ENCODE measurements around the gene OLFML1. TPM values are rescaled to one million over a fixed set of nuclear protein-coding genes. Genes with fewer than 3 reads are reported as not detected.

OLFML1 gene
- total and polyA plus RNA-seq, 7 donors, result 0.81 to 7.2 (median 1.2) TPM

DNA sequence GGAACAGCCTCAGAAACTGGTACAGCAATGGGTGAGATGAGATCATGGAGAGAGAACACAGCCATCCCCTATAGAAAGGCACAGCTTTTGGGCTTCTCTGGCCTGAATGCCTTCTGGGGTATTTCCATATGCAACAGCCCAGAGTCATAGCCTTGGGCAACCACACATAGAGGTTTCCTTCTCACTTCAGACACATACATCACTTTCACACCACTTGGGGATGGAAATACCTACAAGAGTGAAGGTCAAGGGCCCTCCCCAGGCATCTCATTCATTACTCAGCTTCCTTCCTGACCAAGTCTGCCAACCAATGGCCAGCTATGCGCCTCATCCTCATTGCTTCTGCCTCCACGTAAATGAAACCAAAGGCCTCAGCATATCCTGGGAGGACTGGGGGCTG, 17.7 kb upstream of the OLFML1 start:
- Histone ChIP-seq H3K36me3 (ENCODE audit: insufficient read depth in 1 of 2, low read depth in 1 of 2) (peaks cover 0 to 15% of the 10 kb centered on the region in 2 donors), H3K27ac (no peak overlapping the region), H3K4me3 (no peak overlapping the region), H3K27me3 (ENCODE audit: insufficient read depth in 3 of 3, low read length in 2 of 3) (no peaks in the 10 kb centered on the region), H3K9me3 (no peaks in the 10 kb centered on the region), H3K4me1 (no peaks in the 10 kb centered on the region)
- no peak for ATAC-seq
- DNase-seq, result no peak
- WGBS, 3 donors, result 79 to 86% (median 79%) methylated on average over 2 of the region's 2 CpGs
- TF ChIP-seq, protein P1, sequence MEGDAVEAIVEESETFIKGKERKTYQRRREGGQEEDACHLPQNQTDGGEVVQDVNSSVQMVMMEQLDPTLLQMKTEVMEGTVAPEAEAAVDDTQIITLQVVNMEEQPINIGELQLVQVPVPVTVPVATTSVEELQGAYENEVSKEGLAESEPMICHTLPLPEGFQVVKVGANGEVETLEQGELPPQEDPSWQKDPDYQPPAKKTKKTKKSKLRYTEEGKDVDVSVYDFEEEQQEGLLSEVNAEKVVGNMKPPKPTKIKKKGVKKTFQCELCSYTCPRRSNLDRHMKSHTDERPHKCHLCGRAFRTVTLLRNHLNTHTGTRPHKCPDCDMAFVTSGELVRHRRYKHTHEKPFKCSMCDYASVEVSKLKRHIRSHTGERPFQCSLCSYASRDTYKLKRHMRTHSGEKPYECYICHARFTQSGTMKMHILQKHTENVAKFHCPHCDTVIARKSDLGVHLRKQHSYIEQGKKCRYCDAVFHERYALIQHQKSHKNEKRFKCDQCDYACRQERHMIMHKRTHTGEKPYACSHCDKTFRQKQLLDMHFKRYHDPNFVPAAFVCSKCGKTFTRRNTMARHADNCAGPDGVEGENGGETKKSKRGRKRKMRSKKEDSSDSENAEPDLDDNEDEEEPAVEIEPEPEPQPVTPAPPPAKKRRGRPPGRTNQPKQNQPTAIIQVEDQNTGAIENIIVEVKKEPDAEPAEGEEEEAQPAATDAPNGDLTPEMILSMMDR (IDR thresholded peaks at IDR 0.05), result no peak
- intact Hi-C loops (cut with DNase I), result no loop called here

DNA sequence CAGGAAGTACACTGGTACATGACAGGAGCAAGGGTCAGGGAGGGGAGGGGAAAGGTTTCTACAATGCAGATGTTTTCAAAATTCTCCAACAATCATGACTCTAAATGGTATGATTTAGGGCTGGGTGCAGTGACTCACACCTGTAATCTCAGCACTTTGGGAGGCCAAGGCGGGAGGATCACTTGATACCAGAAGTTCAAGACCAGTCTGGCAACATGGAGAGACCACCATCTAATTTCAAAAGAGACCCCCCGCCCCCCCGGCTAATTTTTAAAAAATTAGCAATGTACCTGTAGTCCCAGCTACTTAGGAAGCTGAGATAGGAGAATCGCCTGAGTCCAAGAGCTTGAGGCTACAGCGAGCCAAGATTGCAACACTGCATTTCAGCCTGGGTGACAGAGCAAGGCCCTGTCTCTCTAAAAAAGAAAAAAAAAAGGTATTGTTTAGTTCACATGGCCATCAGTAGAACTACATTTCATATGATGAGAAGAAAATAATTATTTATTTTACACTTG, 15.9 kb upstream of the OLFML1 start:
- ATAC-seq (no peak), DNase-seq (no peak)
- intact Hi-C loops (cut with DNase I), result no loop called here
- Histone ChIP-seq H3K4me1 (peaks cover 12% of the 10 kb centered on the region), H3K27ac (no peak overlapping the region), H3K9me3 (no peaks in the 10 kb centered on the region), H3K36me3 (ENCODE audit: insufficient read depth in 1 of 2, low read depth in 1 of 2) (peaks cover 0 to 15% of the 10 kb centered on the region in 2 donors), H3K4me3 (no peak overlapping the region), H3K27me3 (ENCODE audit: insufficient read depth in 3 of 3, low read length in 2 of 3) (no peaks in the 10 kb centered on the region)
- TF ChIP-seq, protein P1 (IDR thresholded peaks at IDR 0.05), result no peak
- WGBS, 3 donors, result 90 to 96% (median 93%) methylated on average over 5 of the region's 5 CpGs

DNA sequence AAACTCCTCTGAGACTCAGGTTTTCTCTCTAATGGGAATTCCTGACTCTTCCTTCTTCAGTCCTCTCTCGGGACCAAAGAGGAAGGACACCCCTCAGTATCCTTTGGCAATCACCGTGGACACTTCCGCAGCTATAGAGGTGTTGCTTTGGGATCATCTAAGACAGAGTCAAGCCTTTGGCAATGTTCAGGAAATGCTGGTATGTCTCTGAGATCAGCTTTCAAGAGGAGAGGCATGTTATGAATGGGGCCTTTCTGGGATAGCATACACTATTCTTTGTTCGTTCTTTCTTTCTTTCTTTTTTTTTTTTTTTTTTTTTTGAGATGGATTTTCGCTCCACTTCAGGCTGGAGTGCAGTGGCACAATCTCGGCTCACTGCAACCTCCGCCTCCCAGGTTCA, 14.2 kb upstream of the OLFML1 start:
- H3K4me3 ChIP-seq, result no peak overlapping the region
- intact Hi-C loops (cut with DNase I), result no loop called here
- no peaks in the 10 kb centered on the region for H3K9me3 ChIP-seq
- peaks cover 0 to 15% of the 10 kb centered on the region in 2 donors for H3K36me3 ChIP-seq (ENCODE audit: insufficient read depth in 1 of 2, low read depth in 1 of 2)
- no peak overlapping the region for H3K27ac ChIP-seq
- TF ChIP-seq, protein P1 (IDR thresholded peaks at IDR 0.05), result no peak
- ATAC-seq, result no peak
- WGBS, 3 donors, result 66 to 74% (median 68%) methylated on average over 7 of the region's 7 CpGs
- peaks cover 12% of the 10 kb centered on the region for H3K4me1 ChIP-seq
- no peaks in the 10 kb centered on the region for H3K27me3 ChIP-seq (ENCODE audit: insufficient read depth in 3 of 3, low read length in 2 of 3)
- no peak for DNase-seq

DNA sequence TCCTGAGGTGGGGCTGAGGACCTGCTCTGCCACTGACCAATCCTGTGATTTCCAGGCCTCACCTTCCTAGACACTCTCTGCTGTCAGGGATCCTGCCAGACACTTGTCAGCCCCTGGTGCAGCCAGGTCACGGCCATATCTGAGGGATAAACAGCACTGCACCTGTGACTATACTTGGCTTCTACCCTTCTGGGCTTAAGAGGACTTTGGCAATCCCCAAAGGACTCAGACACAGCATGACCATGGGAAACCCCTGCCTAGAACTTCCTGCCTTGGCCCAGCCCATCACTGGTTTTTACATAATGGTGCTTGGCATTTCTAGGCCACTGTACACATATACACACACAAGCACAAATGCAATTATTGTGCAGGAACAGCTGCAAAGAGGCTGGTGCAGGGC, 11.6 kb upstream of the OLFML1 start:
- H3K36me3 ChIP-seq (ENCODE audit: insufficient read depth in 1 of 2, low read depth in 1 of 2), result peaks cover 0 to 6% of the 10 kb centered on the region in 2 donors
- no peak overlapping the region for H3K4me3 ChIP-seq
- peaks cover 12% of the 10 kb centered on the region for H3K4me1 ChIP-seq
- intact Hi-C loops (cut with DNase I), result no loop called here
- TF ChIP-seq, protein P1 (IDR thresholded peaks at IDR 0.05), result no peak
- peak overlapping the region; percentile 43 for H3K27ac ChIP-seq
- no peaks in the 10 kb centered on the region for H3K27me3 ChIP-seq (ENCODE audit: insufficient read depth in 3 of 3, low read length in 2 of 3)
- WGBS, 3 donors, result 14 to 33% (median 32%) methylated on average over 1 of the region's 1 CpG
- ATAC-seq (peak; percentile 57 to 96 (median 87)), DNase-seq (no peak)
- H3K9me3 ChIP-seq, result no peaks in the 10 kb centered on the region

DNA sequence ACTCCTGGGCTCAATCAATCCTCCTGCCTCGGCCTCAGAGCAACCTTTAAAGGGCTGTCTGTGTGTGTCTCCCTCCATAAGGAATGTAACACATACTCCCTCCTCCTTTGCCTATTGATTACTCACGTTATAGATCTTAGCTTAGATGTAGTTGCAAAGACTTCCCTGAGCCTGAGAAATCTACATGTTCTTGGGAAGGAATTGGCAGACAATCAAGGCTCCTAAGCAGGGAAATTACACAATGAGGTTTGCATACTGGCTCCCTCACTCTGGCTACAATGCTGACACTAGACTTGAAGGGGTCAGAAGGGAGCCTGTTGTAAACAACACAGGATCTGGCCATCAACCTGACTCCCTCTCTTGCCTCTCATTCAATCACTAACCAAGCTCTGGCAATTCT, 5.2 kb upstream of the OLFML1 start:
- intact Hi-C loops (cut with DNase I), result no loop called here
- DNase-seq (no peak), ATAC-seq (no peak)
- Histone ChIP-seq H3K4me3 (no peak overlapping the region), H3K27me3 (ENCODE audit: insufficient read depth in 3 of 3, low read length in 2 of 3) (no peaks in the 10 kb centered on the region), H3K4me1 (no peaks in the 10 kb centered on the region), H3K9me3 (no peaks in the 10 kb centered on the region), H3K36me3 (ENCODE audit: insufficient read depth in 1 of 2, low read depth in 1 of 2) (no peaks in the 10 kb centered on the region), H3K27ac (no peak overlapping the region)
- WGBS, 3 donors, result 73 to 75% (median 74%) methylated on average over 2 of the region's 2 CpGs
- TF ChIP-seq, protein P1 (IDR thresholded peaks at IDR 0.05), result no peak

All from psoas muscle (tissue), 8 donors.